HFFc6 (cell line): ENCODE data around the gene CACNA1C. TPM values are rescaled to one million over a fixed set of nuclear protein-coding genes. Genes with fewer than 3 reads are reported as not detected.

Experiments used
- DNase-seq: peaks from one replicate; pipeline ENCODE4 v3.0.0-alpha.2; 2018
- H3K27ac Mint-ChIP-seq: 2 replicates; pipeline ENCODE4 v1.8.0; 2020; ENCODE audit warnings: mild to moderate bottlenecking, mixed read lengths
- H3K27me3 Mint-ChIP-seq: 2 replicates; pipeline ENCODE4 v1.8.0; 2021; ENCODE audit warnings: mild to moderate bottlenecking, moderate library complexity, mixed read lengths; ENCODE audit not compliant: insufficient read depth
- H3K36me3 Mint-ChIP-seq: 2 replicates; pipeline ENCODE4 v1.8.0; 2021; ENCODE audit warnings: low read depth, mixed read lengths
- H3K4me1 Mint-ChIP-seq: 2 replicates; pipeline ENCODE4 v1.8.0; 2020; ENCODE audit warnings: low read depth, mixed read lengths
- H3K4me3 Mint-ChIP-seq: 2 replicates; pipeline ENCODE4 v1.8.0; 2020; ENCODE audit warnings: mild to moderate bottlenecking, moderate library complexity, mixed read lengths
- H3K9me3 Mint-ChIP-seq: 2 replicates; pipeline ENCODE4 v1.8.0; 2020; ENCODE audit warnings: mild to moderate bottlenecking, mixed read lengths
- total RNA-seq, 6 experiments: library from RNA; stranded (reverse); fragmentation: NEBNext Ultra II Directional; extraction: Animal tissue kit (Norgen Biotek cat#: 25700); gene quantifications; 2 replicates in 1 of 6; 3 replicates in 5 of 6; pipeline ENCODE4 v1.2.3, GENCODE V29; 2021
- TF ChIP-seq, protein P1 (sequence below): fragments of 200-600 bp; sonication (generic); IDR thresholded peaks from 2 replicates; pipeline ENCODE4 v1.5.0; 2021; ENCODE audit warnings: antibody characterized with exemption, mild to moderate bottlenecking

Gene CACNA1C
- total RNA-seq, 6 experiments from 2014 or later = 6.7 to 11.5 (median 10.6) TPM

- DNase-seq = no peak
- H3K4me3 Mint-ChIP-seq = no peak overlapping the region
- H3K36me3 Mint-ChIP-seq = no peaks in the 10 kb centered on the region; the same call in 1 of the 2 replicates
- no peaks in the 10 kb centered on the region for H3K9me3 Mint-ChIP-seq
- no peak overlapping the region for H3K27ac Mint-ChIP-seq
- no peaks in the 10 kb centered on the region for H3K27me3 Mint-ChIP-seq
- TF ChIP-seq, protein P1, sequence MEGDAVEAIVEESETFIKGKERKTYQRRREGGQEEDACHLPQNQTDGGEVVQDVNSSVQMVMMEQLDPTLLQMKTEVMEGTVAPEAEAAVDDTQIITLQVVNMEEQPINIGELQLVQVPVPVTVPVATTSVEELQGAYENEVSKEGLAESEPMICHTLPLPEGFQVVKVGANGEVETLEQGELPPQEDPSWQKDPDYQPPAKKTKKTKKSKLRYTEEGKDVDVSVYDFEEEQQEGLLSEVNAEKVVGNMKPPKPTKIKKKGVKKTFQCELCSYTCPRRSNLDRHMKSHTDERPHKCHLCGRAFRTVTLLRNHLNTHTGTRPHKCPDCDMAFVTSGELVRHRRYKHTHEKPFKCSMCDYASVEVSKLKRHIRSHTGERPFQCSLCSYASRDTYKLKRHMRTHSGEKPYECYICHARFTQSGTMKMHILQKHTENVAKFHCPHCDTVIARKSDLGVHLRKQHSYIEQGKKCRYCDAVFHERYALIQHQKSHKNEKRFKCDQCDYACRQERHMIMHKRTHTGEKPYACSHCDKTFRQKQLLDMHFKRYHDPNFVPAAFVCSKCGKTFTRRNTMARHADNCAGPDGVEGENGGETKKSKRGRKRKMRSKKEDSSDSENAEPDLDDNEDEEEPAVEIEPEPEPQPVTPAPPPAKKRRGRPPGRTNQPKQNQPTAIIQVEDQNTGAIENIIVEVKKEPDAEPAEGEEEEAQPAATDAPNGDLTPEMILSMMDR = no peak
- no peaks in the 10 kb centered on the region for H3K4me1 Mint-ChIP-seq
Observed at GRCh38 chr12:2547273-2548044, 494.7 kb downstream of the CACNA1C start.

- H3K9me3 Mint-ChIP-seq = no peaks in the 10 kb centered on the region
- no peak for DNase-seq
- H3K4me3 Mint-ChIP-seq = no peak overlapping the region
- H3K27me3 Mint-ChIP-seq = no peaks in the 10 kb centered on the region
- no peaks in the 10 kb centered on the region for H3K4me1 Mint-ChIP-seq
- no peak overlapping the region for H3K27ac Mint-ChIP-seq
- TF ChIP-seq, protein P1 = peak; percentile 17; the same call in 1 of the 2 replicates
- H3K36me3 Mint-ChIP-seq = no peaks in the 10 kb centered on the region
Observed at GRCh38 chr12:2548081-2548480, 495.3 kb downstream of the CACNA1C start.

DNA sequence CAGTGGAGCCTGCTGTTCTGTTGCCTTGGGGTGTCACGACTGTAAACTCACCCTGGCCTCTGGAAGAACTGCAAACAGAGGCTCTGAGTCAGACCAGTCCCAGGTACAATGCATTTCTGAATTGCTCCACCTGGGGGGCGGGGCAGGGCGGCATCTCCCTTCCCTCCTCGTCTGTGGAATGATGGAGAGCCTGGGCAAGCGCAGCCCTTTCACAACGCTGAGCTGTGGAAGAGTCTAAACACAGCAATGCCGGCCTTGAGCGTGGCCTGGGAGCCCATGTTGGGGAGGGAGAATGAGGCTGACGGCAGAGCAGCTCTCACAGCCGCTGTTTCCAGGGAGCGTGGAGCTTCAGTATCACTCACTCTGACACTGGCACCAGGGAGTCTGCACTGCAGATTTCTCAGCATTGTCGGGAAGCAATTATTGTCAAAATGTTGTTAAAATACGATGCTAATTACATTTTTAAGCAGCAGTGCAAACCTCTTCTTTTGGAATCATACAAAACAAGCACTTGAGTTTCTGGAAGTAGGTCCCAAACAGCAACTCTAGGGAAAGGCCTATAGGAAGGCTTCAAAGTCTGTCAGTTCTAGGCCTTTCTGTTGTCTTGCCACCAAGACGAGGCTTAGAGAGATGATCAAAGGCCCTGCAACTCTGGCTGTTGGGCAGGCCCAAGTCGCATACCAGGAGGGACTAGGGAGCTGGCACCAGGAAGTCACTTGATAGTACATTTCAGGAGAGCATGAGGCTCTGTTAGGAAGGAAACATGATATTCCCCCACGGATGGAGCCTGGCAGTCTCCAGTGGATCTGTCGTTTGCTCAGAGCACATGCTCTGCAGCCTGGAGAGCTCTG is 498.0 kb downstream of the CACNA1C start:
- DNase-seq = no peak
- Mint-ChIP-seq H3K27me3 (no peaks in the 10 kb centered on the region), H3K4me3 (no peak overlapping the region), H3K9me3 (no peaks in the 10 kb centered on the region), H3K36me3 (peaks cover 2% of the 10 kb centered on the region; the same call in 1 of the 2 replicates), H3K4me1 (no peaks in the 10 kb centered on the region), H3K27ac (no peak overlapping the region)
- TF ChIP-seq, protein P1 = no peak

GRCh38 chr12:2551412-2551900 is 498.7 kb downstream of the CACNA1C start:
- Mint-ChIP-seq H3K9me3 (no peaks in the 10 kb centered on the region), H3K4me1 (no peaks in the 10 kb centered on the region), H3K27me3 (no peaks in the 10 kb centered on the region), H3K36me3 (peaks cover 5% of the 10 kb centered on the region; the same call in 1 of the 2 replicates), H3K27ac (no peak overlapping the region), H3K4me3 (no peak overlapping the region)
- DNase-seq = no peak
- TF ChIP-seq, protein P1 = no peak

- Mint-ChIP-seq H3K4me1 (no peaks in the 10 kb centered on the region), H3K27me3 (no peaks in the 10 kb centered on the region), H3K4me3 (no peak overlapping the region), H3K27ac (no peak overlapping the region), H3K36me3 (peaks cover 10% of the 10 kb centered on the region; the same call in 1 of the 2 replicates), H3K9me3 (no peaks in the 10 kb centered on the region)
- TF ChIP-seq, protein P1 = no peak
- DNase-seq = no peak
Observed at GRCh38 chr12:2552000-2552756, 499.4 kb downstream of the CACNA1C start.
